WERI-Rb-1 (cell line): Measurements from ENCODE around the gene DENR.
A peak's percentile ranks its signal among the peaks of the same experiment; 100 is the strongest.

Experiments used
- DNase-seq: peaks from one replicate; pipeline ENCODE4 v3.0.0-alpha.2; 2020
- H3K27ac ChIP-seq: fragments of 250-450 bp; sonication (Bioruptor Pico); 2 replicates; pipeline ENCODE4 v1.5.1; 2020; ENCODE audit warnings: mild to moderate bottlenecking, moderate library complexity
- H3K27me3 ChIP-seq: fragments of 250-450 bp; sonication (Bioruptor Pico); 2 replicates; pipeline ENCODE4 v1.5.1; 2021; ENCODE audit warnings: mild to moderate bottlenecking, low read depth, moderate library complexity; ENCODE audit not compliant: insufficient read depth, severe bottlenecking
- H3K36me3 ChIP-seq: fragments of 250-450 bp; sonication (Bioruptor Pico); 2 replicates; pipeline ENCODE4 v1.5.1; 2020; ENCODE audit warnings: mild to moderate bottlenecking, moderate library complexity
- H3K4me3 ChIP-seq: 2 replicates; pipeline ENCODE4 v1.5.1; 2011; ENCODE audit warnings: low read depth, mild to moderate bottlenecking, control low read depth, low read length
- H3K9me3 ChIP-seq: fragments of 250-450 bp; sonication (Bioruptor Pico); 2 replicates; pipeline ENCODE4 v1.5.1; 2021; ENCODE audit warnings: mild to moderate bottlenecking, moderate library complexity; ENCODE audit not compliant: severe bottlenecking
- TF ChIP-seq, protein P1 (sequence below): IDR thresholded peaks from 2 replicates; pipeline ENCODE4 v1.5.1; 2011; ENCODE audit warnings: low read depth, mild to moderate bottlenecking, control low read depth, inconsistent platforms, low read length

DENR gene

GRCh38 chr12:122789637-122790036, 37.0 kb downstream of the DENR start:
- H3K4me3 ChIP-seq, result no peak overlapping the region
- TF ChIP-seq, protein P1, sequence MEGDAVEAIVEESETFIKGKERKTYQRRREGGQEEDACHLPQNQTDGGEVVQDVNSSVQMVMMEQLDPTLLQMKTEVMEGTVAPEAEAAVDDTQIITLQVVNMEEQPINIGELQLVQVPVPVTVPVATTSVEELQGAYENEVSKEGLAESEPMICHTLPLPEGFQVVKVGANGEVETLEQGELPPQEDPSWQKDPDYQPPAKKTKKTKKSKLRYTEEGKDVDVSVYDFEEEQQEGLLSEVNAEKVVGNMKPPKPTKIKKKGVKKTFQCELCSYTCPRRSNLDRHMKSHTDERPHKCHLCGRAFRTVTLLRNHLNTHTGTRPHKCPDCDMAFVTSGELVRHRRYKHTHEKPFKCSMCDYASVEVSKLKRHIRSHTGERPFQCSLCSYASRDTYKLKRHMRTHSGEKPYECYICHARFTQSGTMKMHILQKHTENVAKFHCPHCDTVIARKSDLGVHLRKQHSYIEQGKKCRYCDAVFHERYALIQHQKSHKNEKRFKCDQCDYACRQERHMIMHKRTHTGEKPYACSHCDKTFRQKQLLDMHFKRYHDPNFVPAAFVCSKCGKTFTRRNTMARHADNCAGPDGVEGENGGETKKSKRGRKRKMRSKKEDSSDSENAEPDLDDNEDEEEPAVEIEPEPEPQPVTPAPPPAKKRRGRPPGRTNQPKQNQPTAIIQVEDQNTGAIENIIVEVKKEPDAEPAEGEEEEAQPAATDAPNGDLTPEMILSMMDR, result no peak

GRCh38 chr12:122790393-122791075, 37.9 kb downstream of the DENR start:
- H3K27me3 ChIP-seq, result no peaks in the 10 kb centered on the region
- no peak overlapping the region for H3K27ac ChIP-seq
- H3K4me3 ChIP-seq, result no peak overlapping the region
- no peaks in the 10 kb centered on the region for H3K36me3 ChIP-seq
- no peak for DNase-seq
- TF ChIP-seq, protein P1, result no peak
- no peaks in the 10 kb centered on the region for H3K9me3 ChIP-seq

More at GRCh38 chr12:122789637-122790036, 37.0 kb downstream of the DENR start:
- peak; percentile 15 for DNase-seq
- H3K27ac ChIP-seq, result peak overlapping the region; percentile 58
- H3K9me3 ChIP-seq, result no peaks in the 10 kb centered on the region
- no peaks in the 10 kb centered on the region for H3K36me3 ChIP-seq
- H3K27me3 ChIP-seq, result no peaks in the 10 kb centered on the region

DNA sequence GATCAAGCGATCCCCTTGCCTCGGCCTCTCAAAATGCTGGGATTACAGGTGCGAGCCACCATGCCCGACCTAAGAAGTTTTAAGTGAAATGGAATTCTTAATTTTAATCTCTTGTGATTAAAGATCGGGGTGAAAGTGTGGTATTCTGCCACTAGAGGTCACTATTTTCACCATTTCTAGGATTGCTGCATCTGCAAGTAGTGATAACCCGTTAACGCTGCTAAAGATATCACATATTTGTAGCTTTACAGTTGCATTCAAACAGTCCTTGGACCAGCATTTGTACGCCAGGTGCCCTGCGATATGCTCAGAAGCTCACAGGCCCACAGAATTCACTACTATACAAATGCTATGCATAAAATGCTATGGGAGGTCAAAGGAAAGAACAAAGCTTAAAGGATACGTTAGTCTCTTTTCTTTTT, 41.1 kb downstream of the DENR start:
- DNase-seq, result peak; percentile 18
- H3K27me3 ChIP-seq, result no peaks in the 10 kb centered on the region
- TF ChIP-seq, protein P1, result peak; percentile 52; the same call in 1 of the 2 replicates
- H3K27ac ChIP-seq, result no peak overlapping the region
- no peaks in the 10 kb centered on the region for H3K36me3 ChIP-seq
- no peak overlapping the region for H3K4me3 ChIP-seq
- no peaks in the 10 kb centered on the region for H3K9me3 ChIP-seq

GRCh38 chr12:122795807-122796206, 43.2 kb downstream of the DENR start:
- H3K4me3 ChIP-seq, result no peak overlapping the region
- TF ChIP-seq, protein P1, result no peak
- DNase-seq, result no peak
- H3K27me3 ChIP-seq, result no peaks in the 10 kb centered on the region
- H3K9me3 ChIP-seq, result no peaks in the 10 kb centered on the region
- no peaks in the 10 kb centered on the region for H3K36me3 ChIP-seq
- no peak overlapping the region for H3K27ac ChIP-seq

DNA sequence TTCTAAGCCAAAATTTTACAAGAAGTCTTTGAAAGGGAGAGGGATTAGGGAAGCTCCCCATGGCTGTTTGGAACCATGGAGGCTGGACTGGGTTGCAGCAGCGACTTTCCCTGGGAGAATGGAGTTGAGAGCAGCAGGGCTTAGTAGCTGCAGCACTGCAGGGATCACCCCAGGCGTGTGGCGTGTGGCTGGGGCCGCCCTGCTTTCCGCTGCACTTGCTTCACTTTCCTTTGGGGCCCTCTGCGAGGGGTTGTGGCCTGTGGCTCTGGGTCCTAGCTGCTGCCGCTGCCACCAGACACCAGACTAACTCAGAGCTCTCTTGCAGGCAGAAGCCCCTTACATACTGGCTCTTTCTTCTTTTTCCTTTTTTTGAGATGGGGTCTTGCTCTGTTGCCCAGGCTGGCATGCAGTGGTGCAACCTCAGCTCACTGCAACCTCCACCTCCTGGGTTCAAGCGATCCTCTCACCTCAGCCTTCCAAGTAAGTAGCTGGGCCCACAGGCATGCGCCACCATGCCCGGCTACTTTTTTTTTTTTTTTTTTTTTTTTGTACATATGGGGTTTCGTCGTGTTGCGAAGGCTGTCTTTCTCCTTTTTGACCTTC, 47.1 kb downstream of the DENR start:
- H3K9me3 ChIP-seq, result no peaks in the 10 kb centered on the region
- TF ChIP-seq, protein P1, result no peak
- DNase-seq, result no peak
- no peak overlapping the region for H3K4me3 ChIP-seq
- H3K36me3 ChIP-seq, result no peaks in the 10 kb centered on the region; the same call in 1 of the 2 replicates
- H3K27me3 ChIP-seq, result no peaks in the 10 kb centered on the region
- H3K27ac ChIP-seq, result no peak overlapping the region
